HFF-Myc (cell line): Measurements from ENCODE around the gene ZNF784.
"Not testable (repeated sequence)": the region's sequence is repeated elsewhere in the genome, so short reads cannot be mapped to it uniquely, and the experiment has no call there.

ENCODE experiments used
- DNase-seq: peaks from one replicate; pipeline ENCODE4 v3.0.0-alpha.2; 2011; ENCODE audit warnings: low read depth; ENCODE audit errors: extremely low read depth
- H3K4me3 ChIP-seq: replicated peaks from 2 replicates; pipeline ENCODE4 v1.5.1; 2011; ENCODE audit warnings: low read depth, mild to moderate bottlenecking, control low read depth, low read length
- TF ChIP-seq, protein P1 (sequence below): IDR thresholded peaks from 2 replicates; pipeline ENCODE4 v1.5.1; 2012; ENCODE audit warnings: mild to moderate bottlenecking, low read depth, low read length, control low read depth; ENCODE audit errors: missing control alignments

ZNF784 gene

DNA sequence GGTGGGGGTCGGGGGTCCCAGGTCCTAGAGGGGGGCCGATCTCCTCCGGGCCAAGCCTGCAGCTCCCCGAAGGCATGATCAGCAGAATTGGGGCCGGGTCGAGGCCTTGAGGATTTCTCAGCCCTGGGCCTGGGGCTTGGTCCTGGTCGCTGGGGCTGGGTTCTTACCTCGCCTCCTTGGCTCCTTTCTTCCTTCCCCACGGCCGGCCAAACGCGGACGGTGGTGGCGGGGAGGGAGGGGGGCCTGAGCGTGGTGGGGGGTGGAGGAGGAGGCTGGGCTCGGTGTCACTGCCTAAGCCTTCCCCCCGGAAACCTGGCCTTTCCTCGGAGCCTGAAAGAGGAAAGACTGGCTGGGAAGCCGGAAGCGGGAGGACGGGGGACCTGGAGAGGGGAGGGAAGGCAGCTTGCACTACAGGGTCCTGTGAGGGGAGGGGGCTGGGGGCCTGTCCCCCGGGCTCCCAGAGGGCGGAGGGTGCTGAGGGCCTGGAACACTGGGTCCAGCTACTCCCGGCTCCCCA lies 43.7 kb downstream of the ZNF784 start, which contains the start of gene ZNF579:
ZNF579 (minus strand) TSS at position 221 of the 517 bp plus-strand sequence. CDS start 1,209 bp downstream, outside the sequence.
- peak within 1 kb of the TSS; percentile 76 for H3K4me3 ChIP-seq
- TF ChIP-seq, protein P1, sequence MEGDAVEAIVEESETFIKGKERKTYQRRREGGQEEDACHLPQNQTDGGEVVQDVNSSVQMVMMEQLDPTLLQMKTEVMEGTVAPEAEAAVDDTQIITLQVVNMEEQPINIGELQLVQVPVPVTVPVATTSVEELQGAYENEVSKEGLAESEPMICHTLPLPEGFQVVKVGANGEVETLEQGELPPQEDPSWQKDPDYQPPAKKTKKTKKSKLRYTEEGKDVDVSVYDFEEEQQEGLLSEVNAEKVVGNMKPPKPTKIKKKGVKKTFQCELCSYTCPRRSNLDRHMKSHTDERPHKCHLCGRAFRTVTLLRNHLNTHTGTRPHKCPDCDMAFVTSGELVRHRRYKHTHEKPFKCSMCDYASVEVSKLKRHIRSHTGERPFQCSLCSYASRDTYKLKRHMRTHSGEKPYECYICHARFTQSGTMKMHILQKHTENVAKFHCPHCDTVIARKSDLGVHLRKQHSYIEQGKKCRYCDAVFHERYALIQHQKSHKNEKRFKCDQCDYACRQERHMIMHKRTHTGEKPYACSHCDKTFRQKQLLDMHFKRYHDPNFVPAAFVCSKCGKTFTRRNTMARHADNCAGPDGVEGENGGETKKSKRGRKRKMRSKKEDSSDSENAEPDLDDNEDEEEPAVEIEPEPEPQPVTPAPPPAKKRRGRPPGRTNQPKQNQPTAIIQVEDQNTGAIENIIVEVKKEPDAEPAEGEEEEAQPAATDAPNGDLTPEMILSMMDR, result no peak

DNA sequence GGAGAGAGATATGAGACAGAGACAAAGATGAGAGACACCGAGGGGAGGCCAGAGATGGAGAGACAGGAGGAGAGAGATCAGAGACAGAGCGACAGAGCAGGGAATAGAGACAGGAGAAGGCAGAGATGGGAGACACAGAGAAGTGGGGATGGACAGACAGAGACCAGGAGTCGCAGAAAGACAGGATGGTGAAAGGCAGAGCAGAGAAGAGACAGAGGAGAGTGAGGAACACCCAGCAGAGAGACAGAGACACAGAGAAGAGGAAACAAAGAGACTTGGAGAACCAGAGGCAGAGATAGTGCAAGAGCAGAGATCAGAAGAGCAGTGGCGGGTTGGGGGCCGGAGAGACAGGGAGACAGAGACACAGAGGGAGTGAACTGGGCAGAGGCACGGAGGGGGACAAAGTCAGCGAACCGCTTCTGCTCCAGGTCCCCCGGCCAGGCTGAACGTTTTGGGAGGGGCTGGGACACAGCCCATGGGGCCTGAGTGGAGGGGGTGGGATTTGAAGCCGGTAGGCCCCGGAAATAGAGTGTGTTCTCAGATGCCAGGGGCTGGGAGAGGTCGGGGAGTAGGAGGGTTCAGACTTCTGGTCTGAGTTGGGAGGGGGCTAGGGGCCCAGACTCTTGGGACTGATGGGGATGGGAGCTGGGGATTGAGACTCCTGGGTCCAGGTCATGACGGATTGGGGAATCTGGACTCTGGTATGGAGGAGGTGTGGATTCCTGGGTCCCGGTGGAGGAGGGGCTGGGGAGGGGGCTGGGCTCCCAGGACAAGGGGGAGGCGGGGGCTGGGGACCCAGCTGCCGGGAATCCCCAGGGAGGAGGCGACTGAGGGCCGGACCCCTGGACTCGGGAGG lies 44.4 kb downstream of the ZNF784 start:
- peak overlapping the region; percentile 76 for H3K4me3 ChIP-seq
- TF ChIP-seq, protein P1, result no peak
- DNase-seq, result no peak

More for the DNA sequence above, 43.7 kb downstream of the ZNF784 start, which contains the start of gene ZNF579:
- peak; percentile 70 for DNase-seq

DNA sequence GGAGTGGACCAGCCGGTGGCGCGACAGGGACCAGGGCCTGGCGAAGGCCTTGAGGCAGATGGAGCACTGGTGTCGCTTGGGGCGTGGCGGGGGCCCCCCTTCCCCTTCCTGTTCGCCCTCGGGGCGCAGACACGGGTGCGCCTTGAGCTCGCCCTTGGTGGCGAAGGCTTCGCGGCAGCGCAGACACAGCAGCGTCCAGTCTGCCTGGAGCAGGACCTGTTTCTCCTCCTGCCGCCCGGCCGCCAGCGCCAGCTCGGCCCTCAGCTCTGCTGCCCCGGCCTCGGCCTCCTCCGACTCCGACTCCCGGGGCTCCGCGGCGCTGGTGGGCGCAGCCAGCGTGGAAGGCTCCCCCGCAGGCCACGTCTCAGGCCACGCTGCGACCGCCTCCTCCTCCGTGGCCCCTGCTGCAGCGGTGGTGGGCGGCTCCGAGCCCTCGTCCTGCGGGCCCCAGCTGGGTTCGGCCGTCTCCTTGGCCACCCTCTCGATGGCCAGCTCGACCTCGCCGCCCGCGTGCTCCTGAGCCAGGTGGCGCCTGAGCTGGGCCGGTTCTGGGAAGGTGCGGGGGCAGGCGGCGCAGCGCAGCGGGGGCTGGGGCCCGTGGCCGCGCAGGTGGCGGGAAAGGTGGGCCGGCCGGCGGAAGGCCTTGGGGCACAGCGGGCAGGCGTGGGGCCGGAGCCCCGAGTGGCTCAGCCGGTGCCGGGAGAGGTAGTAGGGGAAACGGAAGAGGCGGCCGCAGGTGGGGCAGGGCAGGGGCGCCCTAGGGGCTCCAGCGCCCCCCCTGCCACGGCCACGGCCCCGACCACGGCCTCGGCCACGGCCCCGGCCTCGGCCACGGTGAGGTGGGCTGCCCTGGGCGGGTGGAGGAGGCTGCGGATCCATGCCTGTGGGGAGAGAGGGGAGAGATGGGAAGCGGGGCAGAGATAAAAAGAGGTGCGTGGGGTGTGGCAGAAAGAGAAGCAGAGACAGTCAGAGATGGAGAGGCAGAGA lies 45.3 kb downstream of the ZNF784 start:
- no peak for DNase-seq
- H3K4me3 ChIP-seq, result peak overlapping the region; percentile 76
- TF ChIP-seq, protein P1, result no peak

DNA sequence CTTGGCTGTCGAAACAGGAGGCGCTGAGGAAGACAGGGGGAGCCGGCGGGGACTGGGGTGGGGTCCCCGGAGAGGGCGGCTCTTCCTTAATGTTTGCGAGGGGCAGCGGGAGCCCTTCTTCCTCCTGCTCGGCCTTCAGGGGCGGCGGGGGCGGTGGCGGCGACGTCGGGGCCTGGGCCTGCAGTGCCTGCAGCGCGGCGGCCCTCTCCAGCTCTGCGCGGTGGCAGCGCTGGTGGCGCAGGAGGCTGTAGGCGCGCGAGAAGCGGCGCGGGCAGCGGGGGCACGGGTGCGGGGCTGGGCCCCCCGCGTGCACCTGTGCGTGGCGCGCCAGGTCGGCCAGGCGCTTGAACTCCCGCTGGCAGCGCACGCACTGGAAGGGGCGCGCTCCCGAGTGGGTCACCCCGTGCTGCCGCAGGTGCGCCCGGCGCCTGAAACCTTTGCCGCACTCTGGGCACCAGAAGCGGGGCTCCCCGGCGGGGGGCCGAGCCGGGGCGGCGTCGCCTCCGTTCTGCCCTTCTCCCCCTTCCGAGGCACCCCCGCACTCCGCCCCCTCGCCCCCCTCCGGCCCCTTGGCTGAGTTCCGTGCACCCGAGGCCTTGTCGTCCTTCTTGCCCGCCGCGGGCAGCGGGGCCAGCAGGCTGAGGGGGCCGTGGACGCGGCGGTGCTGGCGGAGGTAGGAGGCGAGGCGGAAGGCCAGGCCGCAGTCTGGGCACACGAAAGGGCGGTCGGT lies 46.2 kb downstream of the ZNF784 start:
- TF ChIP-seq, protein P1, result no peak
- no peak for DNase-seq

DNA sequence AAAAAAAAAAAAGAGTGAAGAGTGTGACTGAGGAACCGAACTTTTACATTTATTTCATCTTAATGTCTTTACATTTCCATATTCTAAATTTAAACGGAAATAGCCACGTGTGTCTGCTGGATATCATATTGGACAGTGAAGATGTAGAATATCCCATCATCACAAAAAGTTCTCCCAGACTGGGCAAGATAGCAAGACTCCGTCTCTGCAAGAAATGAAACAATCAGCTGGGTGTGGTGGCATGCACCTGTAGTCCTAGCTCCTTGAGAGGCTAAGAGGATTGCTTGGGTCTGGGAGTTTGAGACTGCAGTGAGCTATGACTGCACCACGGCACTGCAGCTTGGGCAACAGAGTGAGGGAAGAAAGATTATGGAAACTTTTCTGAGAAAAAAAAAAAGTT lies 47.6 kb downstream of the ZNF784 start:
- no peak overlapping the region for H3K4me3 ChIP-seq
- TF ChIP-seq, protein P1, result no peak

More for the DNA sequence above, 46.2 kb downstream of the ZNF784 start:
- H3K4me3 ChIP-seq, result no peak overlapping the region

DNA sequence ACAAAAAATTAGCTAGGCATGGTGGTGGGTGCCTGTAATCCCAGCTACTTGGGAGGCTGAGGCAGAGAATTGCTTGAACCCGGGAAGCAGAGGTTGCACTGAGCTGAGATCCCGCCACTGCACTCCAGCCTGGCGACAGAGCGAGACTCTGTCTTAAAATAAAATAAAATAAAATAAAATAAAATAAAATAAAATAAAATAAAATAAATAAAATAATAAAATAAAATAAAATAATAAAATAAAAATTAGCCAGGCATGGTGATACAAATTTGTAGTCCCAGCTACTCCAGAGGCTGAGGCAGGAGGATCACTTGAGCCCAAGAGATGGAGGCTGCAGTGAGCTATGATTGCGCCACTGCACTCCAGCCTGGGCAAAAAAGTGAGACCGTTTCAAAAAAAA lies 50.4 kb downstream of the ZNF784 start:
- H3K4me3 ChIP-seq, DNase-seq: not testable (repeated sequence)

More for the DNA sequence above, 47.6 kb downstream of the ZNF784 start:
- no peak for DNase-seq
